ENCODE data around the gene ZNF423.
"Not testable (repeated sequence)": the region's sequence is repeated elsewhere in the genome, so short reads cannot be mapped to it uniquely, and the experiment has no call there.

Gene ZNF423

GRCh38 chr16:49523435-49524159 lies 332.3 kb downstream of the ZNF423 start:
- no peak for FAIRE-seq

- FAIRE-seq: no peak
These were observed 334.1 kb downstream of the ZNF423 start for GRCh38 chr16:49521734-49522325.

DNA sequence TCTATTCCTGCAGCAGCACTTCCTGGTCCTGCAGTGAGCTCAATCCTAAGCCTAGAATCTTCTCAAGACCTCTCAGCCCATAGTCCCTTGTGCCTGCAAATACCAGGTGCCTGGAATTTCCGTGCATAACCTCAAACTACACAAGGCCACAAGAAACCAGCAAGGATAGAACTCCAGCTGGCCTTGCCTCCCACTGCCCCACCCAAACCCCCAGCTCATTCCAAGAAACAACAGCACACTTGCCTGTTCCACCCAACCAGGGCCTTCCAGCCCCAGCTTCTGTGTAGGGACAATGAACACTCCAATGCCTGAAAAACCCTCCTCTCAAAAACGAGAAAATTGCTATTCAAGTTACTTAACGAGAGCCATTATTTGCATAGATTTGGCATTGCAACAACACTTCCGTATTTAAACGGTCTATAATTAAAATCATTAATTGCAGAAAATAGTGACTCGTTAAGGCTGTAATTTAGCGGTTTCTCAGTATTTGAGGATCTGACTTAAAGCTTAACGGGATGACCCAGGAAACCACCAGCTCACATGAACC lies 335.3 kb downstream of the ZNF423 start:
- FAIRE-seq: no peak

GRCh38 chr16:49519741-49520140 lies 336.2 kb downstream of the ZNF423 start:
- no peak for FAIRE-seq

- FAIRE-seq: no peak
These were observed 336.8 kb downstream of the ZNF423 start for GRCh38 chr16:49519008-49519656.

- FAIRE-seq: no peak
These were observed 339.4 kb downstream of the ZNF423 start for GRCh38 chr16:49516382-49517036.

DNA sequence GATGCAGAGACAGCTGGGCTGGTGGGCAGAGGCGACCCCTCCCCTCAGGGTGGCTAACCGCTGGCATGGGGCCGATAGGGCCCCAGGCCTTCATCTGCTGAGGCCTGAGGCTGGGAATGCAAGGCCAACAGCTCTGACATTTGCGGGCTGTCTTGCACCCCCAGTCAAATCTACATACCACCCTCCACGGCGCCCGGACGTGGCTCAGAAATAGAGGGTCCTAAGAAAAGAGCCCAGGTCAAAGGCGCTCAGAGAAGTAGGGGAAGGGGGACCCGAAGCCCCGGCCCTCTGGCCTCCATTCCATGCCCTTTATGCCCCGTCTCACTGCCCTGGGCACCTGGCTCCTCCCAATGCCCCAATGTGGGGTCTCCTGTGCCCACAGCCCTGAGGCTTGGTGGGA lies 340.1 kb downstream of the ZNF423 start:
- no peak for FAIRE-seq

- FAIRE-seq: no peak
These were observed 340.8 kb downstream of the ZNF423 start for GRCh38 chr16:49515016-49515565.

DNA sequence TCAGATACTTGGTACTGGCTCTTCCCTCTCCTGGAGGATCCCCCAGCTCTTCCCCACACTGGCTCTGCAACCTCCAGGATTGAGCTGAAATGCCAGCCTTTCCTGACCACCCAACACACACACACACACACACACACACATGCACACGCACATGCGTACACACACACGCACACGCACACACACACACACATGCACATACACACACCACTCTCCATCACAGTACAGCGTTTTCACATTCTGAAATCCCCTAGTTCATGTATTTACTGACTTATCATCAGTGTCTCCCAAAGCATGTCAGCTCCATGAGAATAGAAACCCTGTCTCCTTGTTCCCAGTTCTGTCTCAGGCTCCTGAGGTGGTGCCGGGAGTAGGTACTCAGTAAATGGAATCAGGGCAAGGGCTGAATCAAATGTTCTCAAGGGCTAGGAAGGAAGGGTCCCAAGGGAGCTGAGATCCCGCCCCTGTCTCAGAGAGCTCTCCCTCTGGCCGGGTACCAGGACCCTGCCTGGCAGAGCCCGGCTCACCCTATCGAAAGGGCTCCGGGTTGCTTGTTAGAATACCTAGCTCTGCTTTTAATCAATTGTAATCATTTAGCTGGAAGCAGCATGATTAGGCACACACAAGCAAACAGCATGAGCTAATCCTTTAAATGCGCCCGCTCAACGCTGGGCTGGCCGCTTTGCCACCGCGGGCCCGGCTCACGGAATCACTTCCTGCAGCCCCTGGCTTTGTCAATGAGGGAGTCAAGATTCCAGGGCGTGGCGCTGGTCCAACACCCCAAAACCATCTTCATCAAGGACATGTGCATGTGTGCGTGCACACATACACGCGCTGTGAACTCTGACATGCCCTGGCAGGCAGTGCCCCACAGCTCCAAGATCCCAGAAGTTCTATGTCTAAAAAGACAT lies 341.6 kb downstream of the ZNF423 start:
- FAIRE-seq: no peak

GRCh38 chr16:49513040-49513439 lies 342.9 kb downstream of the ZNF423 start:
- FAIRE-seq: no peak

DNA sequence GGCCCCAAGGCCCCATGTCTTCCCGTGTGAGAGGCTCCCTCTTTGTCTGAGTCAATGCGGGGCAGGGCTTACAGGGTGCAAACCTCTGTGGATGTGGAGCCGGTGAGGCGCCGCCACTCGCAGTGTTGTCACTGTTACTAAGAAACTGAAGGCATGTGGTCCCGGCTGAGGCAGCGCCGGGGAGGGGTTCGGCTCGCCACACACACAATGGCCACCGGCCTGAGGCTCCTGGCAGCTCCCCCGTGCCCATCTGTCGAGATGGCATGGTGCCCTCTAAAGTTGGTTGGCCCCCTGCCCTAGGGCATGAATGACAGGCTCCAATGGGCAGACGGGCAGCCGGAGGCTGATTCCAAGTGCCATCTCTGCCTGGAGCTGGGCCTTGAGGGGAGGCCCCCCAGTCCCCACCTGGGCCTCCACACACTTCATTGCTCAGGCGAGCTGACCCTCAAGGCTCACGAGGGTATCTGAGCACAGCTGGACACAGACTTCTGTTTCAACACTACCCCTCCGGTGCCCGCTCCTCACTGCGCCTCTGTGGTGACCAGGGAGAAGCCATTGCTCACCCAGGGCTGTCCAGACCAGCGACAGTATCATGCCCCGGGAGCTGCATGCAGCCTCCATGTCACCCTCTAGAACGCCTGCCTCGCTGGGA lies 345.1 kb downstream of the ZNF423 start:
- FAIRE-seq: no peak

- FAIRE-seq: no peak
These were observed 345.8 kb downstream of the ZNF423 start for GRCh38 chr16:49510141-49510540.

DNA sequence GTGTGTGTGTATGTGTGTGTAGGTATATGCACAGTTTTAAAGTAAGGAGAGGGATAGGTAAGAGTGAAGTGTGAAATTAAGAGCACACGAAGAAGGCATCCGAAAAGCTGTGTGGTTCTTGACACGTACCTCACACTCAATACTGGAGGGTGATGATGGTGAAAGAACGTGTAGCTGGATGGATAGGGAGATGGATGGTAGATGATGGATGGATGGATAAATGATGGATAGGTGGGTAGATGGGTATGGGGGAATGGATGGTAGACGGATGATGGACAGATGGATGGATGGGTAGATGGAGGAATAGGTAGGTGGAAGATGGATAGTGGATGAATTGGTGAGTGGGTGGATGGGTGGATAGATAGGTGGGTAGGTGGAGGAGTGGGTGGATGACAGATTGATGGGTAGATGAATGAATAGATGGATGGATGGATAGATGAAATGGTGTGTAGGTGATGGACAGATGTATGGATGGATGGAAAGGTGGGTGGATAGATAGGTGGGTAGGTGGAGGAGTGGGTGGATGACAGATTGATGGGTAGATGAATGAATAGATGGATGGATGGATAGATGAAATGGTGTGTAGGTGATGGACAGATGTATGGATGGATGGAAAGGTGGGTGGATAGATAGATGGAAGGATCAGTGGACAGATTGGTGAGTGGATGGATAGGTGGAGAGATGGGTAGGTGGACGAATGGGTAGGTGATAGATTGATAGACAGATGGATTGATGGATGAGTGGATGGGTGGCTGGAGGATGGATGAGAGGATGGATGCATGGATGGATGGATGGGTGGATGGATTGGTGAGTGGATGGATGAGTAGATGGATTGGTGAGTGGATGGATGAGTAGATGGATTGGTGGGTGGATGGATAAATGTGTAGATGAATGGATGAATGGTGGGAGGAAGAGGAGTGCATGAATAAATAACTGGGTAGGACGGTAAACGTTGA lies 349.6 kb downstream of the ZNF423 start:
- FAIRE-seq: not testable (repeated sequence)

DNA sequence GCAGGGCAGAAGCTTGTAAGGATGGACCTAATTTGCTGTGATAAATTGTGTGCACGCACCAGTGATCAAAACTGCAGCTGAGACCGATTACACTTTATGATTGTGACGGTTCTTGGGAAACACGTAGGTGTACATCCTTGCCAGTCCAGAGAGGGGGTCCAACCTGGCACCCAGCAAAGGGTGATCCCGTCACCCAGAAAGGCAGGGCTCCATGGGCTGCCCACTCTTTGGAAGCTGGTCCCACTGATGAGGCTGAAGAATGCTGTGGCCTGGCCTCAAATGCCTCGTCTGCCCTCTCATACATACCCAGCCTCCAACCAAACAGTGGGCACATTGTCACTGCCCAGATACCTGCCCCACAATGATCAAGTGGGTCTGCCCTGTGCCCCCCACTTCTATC lies 350.4 kb downstream of the ZNF423 start:
- FAIRE-seq: no peak

DNA sequence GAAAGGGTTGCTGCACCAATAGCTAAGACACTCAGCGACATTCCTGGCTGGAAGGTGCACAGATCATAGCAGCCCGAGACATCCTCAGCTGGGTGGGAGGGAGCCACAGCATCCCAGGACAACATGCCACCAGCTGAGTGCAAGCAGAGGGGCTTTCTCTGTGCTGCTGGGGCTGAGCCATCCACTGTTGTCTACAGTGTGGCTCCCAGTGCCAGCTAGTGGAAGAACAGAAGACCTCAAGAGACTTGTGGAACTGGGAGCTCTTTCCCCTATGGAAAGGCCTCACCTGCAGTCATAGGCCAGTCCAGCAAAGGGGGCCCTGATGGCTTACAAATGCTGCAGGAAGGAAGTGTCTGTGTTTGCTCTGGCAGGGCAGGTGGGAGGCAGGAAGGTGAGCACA lies 351.3 kb downstream of the ZNF423 start:
- FAIRE-seq: no peak

DNA sequence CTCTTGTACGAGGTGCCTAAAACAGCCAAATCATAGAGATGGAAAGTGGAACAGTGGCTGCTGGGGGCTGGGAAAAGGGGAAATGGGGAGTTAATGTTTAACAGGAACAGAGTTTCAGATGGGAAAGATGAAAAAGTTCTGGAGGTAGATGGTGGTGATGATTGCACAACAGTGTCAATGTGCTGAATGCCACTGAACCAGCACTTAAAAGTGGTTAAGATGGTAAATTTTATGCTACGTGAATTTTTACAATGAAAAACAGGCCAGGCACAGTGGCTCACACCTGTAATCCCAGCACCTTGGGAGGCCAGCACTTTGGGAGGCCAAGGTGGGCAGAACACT lies 351.9 kb downstream of the ZNF423 start:
- no peak for FAIRE-seq

DNA sequence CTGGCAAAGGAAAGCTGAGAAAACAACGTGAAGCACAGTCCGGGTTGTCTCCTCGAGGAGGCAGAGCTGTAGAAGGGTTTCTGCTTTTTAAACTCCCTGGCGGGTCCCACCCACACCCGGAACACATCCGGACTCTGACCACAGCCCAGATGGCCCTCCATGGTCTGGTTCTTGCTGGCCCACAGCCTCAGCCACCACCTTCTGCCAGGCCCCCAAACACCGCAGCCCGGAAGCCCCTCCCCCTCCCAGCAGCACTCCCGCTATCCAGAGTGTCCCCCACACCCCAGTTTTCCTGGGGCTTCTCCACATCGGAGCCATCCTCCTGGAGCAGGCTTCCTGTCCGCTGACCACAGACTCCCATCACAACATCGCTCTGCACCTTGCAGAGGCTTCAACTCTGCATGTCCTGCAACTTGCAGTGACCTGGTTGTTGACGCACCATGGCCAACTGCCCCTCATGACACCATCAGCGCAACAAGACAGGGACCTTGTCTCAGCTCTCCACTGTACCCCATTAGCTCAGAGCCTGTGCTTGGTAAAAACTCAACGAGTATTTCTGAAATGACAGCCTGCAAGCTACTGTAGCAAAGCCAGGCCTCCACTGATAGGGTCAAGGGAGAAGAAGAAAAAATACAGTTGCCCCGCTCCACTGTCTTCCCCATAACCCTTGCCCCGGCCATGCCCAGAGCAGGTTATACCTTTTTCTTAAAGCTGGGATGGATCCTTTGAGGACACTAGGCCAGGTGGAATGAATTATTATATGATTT lies 352.5 kb downstream of the ZNF423 start:
- FAIRE-seq: no peak

- FAIRE-seq: no peak
These were observed 353.6 kb downstream of the ZNF423 start for GRCh38 chr16:49502136-49502881.
